Measurements from ENCODE around the gene ABCC3. TPM values are rescaled to one million over a fixed set of nuclear protein-coding genes. Genes with fewer than 3 reads are reported as not detected.

ABCC3 gene
- total and polyA plus RNA-seq, 2 donors (not counting 3 experiments of a cell fraction or from before 2014, with no cell fraction given) = 1.1 to 2.6 TPM

- dilution Hi-C loops (cut with MboI; ENCODE audit: extremely low pct_ligation_motif_present, low sequenced_read_pairs) (no loop called here), intact Hi-C loops (cut with micrococcal nuclease) (loop anchor here (1.0 kb wide), 1 partner anchor 7 kb away; no protein-coding TSS in a partner anchor)
- POLR2A ChIA-PET = no interaction called here
- FAIRE-seq (no peak), DNase-seq (ENCODE audit: low read depth, low spot score) (no peak)
- Histone ChIP-seq H3K9me3 (replicated peaks; ENCODE audit: control insufficient read depth, insufficient read depth, low read length) (no peaks in the 10 kb centered on the region), H2AFZ (ENCODE audit: low read depth, low read length) (no peak overlapping the region), H3K36me3 (ENCODE audit: control insufficient read depth in 2 of 2, extremely low read depth in 1 of 2, insufficient read depth in 2 of 2, low read length in 2 of 2) (no peaks in the 10 kb centered on the region), H3K4me2 (ENCODE audit: insufficient read depth, low read length) (peak overlapping the region; percentile 18), H3K9me1 (replicated peaks; ENCODE audit: control insufficient read depth, extremely low read depth, insufficient read depth, low read length) (no peaks in the 10 kb centered on the region), H3K27me3 (ENCODE audit: control insufficient read depth in 2 of 2, insufficient read depth in 2 of 2, low read length in 2 of 2) (no peaks in the 10 kb centered on the region), H3K27ac (ENCODE audit: insufficient read depth, low read depth, low read length) (peak overlapping the region; percentile 50), H3K9ac (replicated peaks; ENCODE audit: extremely low read depth, insufficient read depth, low read length) (no peak overlapping the region), H3K4me1 (ENCODE audit: control insufficient read depth, extremely low read depth, insufficient read depth, low read length) (peaks cover 17% of the 10 kb centered on the region), H4K20me1 (replicated peaks; ENCODE audit: control insufficient read depth, extremely low read depth, insufficient read depth, low read length) (no peaks in the 10 kb centered on the region), H3K79me2 (ENCODE audit: control insufficient read depth, insufficient read depth, low read length) (no peaks in the 10 kb centered on the region), H3K4me3 (replicated peaks in 1 of 3; ENCODE audit: insufficient read depth in 1 of 3, low read depth in 1 of 3, low read length in 3 of 3) (no peak overlapping the region)
- BruUV-seq (replicated peaks) = no TSS peak
- no peak for TF ChIP-seq EZH2 (IDR thresholded peaks at IDR 0.05; ENCODE audit: borderline replicate concordance, low read depth, low read length, severe bottlenecking)
- no peak for TF ChIP-seq POLR2A (IDR thresholded peaks at IDR 0.05; ENCODE audit: low read depth, low read length)
- no peak for TF ChIP-seq MYC (IDR thresholded peaks at IDR 0.05; ENCODE audit: low read depth, low read length)
- no peak for TF ChIP-seq GATA2 (IDR thresholded peaks at IDR 0.05; ENCODE audit: insufficient read depth, insufficient read length, low read depth, low read length)
- TF ChIP-seq MAX (IDR thresholded peaks at IDR 0.05; ENCODE audit: insufficient read depth, insufficient read length) = no peak
- TF ChIP-seq JUN (IDR thresholded peaks at IDR 0.05; ENCODE audit: borderline replicate concordance, insufficient read depth, insufficient read length, low read depth) = no peak
- TF ChIP-seq FOS (IDR thresholded peaks at IDR 0.05; ENCODE audit: borderline replicate concordance, insufficient read depth, low read length) = no peak
- no peak for TF ChIP-seq POLR2AphosphoS5 (IDR thresholded peaks at IDR 0.05; ENCODE audit: insufficient read depth, low read depth, low read length)
- no peak for TF ChIP-seq CTCF (IDR thresholded peaks at IDR 0.05; ENCODE audit: extremely low read depth in 1 of 2, insufficient read depth in 1 of 2, low read depth in 1 of 2, low read length in 2 of 2)
- CTCF ChIA-PET = interaction anchor here (0.7 to 5.2 kb wide), 3 partner anchors 28 to 175 kb away, joined by 3 to 21 read pairs (median 4); no protein-coding TSS in a partner anchor
Measured at GRCh38 chr17:50667259-50668024, 32.8 kb downstream of the ABCC3 start.

All from endothelial cell of umbilical vein (primary cell).